Measurements from ENCODE around the gene FRY. TPM values are rescaled to one million over a fixed set of nuclear protein-coding genes. Genes with fewer than 3 reads are reported as not detected.

FRY gene
- polyA plus RNA-seq, 1 experiment: 51.4 TPM

DNA sequence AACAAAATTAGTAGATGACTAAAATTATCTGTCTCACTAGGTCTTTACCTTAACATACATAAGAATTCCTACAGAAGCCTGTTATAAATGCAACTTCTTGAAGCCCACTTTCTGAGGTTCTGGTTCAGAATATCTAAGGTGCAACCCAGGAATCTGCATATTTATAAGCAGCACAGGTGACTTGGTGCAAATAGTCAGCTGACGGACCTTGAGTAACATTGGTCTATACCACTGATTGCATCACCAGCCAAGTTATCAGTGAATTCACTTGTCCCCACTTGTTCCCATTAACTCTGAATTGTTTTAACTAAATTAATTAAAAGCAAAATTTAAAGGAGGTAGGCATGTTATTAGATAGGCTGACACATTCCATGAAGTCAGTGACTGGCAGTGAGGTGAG is 109.9 kb downstream of the FRY start:
- POLR2A ChIA-PET: no interaction called here
- no peaks in the 10 kb centered on the region for H3K27me3 ChIP-seq (ENCODE audit: control insufficient read depth, insufficient read depth, low read length)
- peaks cover 4% of the 10 kb centered on the region; the same call in 1 of the 2 replicates for H3K36me3 ChIP-seq (ENCODE audit: control insufficient read depth, insufficient read depth, low read length)
- DNase-seq (ENCODE audit: low read depth): no peak
- no peak overlapping the region for H3K4me3 ChIP-seq (ENCODE audit: low read depth, low read length)
- CTCF ChIA-PET: interaction anchor here (1.0 kb wide), 1 partner anchor 9 kb away, joined by 3 read pairs; no protein-coding TSS in a partner anchor
- TF ChIP-seq, protein P1, sequence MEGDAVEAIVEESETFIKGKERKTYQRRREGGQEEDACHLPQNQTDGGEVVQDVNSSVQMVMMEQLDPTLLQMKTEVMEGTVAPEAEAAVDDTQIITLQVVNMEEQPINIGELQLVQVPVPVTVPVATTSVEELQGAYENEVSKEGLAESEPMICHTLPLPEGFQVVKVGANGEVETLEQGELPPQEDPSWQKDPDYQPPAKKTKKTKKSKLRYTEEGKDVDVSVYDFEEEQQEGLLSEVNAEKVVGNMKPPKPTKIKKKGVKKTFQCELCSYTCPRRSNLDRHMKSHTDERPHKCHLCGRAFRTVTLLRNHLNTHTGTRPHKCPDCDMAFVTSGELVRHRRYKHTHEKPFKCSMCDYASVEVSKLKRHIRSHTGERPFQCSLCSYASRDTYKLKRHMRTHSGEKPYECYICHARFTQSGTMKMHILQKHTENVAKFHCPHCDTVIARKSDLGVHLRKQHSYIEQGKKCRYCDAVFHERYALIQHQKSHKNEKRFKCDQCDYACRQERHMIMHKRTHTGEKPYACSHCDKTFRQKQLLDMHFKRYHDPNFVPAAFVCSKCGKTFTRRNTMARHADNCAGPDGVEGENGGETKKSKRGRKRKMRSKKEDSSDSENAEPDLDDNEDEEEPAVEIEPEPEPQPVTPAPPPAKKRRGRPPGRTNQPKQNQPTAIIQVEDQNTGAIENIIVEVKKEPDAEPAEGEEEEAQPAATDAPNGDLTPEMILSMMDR (IDR thresholded peaks at IDR 0.05; ENCODE audit: insufficient read depth, low read depth, low read length): no peak

DNA sequence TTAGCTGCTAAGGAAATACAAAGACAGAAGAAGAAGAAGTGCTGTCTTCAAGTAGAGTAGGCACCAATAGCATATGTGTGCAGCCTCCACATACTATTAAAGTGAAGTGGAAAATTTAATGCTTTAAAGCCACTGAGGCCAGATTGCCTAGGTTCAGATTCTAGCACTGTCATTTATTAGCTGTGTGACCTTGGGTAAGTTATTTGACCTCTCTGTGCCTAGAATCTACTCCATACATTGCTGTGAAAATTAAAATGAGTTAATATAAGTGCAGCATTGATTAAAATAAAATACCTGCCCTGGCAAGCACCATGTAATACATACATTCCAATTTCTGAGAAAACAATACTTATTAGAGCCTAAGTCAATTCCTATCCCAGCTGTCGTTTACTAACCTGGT is 110.5 kb downstream of the FRY start:
- no peaks in the 10 kb centered on the region for H3K27me3 ChIP-seq (ENCODE audit: control insufficient read depth, insufficient read depth, low read length)
- peaks cover 3% of the 10 kb centered on the region; the same call in 1 of the 2 replicates for H3K36me3 ChIP-seq (ENCODE audit: control insufficient read depth, insufficient read depth, low read length)
- POLR2A ChIA-PET: no interaction called here
- DNase-seq (ENCODE audit: low read depth): no peak
- CTCF ChIA-PET: interaction anchor here (0.6 to 1.0 kb wide), 2 partner anchors 10 to 25 kb away, joined by 3 read pairs; no protein-coding TSS in a partner anchor
- TF ChIP-seq, protein P1 (IDR thresholded peaks at IDR 0.05; ENCODE audit: insufficient read depth, low read depth, low read length): no peak
- H3K4me3 ChIP-seq (ENCODE audit: low read depth, low read length): no peak overlapping the region

DNA sequence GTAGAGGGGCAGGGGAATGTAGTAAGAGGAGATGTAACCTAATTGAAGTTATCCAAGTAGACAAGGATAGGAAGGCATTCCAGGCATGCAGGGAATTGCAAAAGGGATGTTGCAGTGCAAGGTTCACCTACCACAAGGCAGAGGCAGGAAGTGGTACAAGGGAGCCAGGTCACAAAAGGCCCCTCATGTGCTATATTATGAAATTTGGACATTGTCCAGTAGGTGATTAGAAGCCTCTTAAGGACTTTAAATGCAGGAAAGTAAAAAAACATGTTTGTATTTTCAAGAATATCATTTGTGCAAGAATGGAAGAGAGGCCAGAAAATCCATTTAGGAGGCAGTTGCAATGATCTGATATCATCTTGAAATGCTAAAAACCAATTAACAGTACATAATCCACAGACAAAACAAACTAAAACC is 111.4 kb downstream of the FRY start:
- Histone ChIP-seq H3K27me3 (ENCODE audit: control insufficient read depth, insufficient read depth, low read length) (no peaks in the 10 kb centered on the region), H3K4me3 (ENCODE audit: low read depth, low read length) (no peak overlapping the region), H3K36me3 (ENCODE audit: control insufficient read depth, insufficient read depth, low read length) (peaks cover 3% of the 10 kb centered on the region; the same call in 1 of the 2 replicates)
- CTCF ChIA-PET: no interaction called here
- TF ChIP-seq, protein P1 (IDR thresholded peaks at IDR 0.05; ENCODE audit: insufficient read depth, low read depth, low read length): no peak
- peak; percentile 74 for DNase-seq (ENCODE audit: low read depth)
- POLR2A ChIA-PET: no interaction called here

DNA sequence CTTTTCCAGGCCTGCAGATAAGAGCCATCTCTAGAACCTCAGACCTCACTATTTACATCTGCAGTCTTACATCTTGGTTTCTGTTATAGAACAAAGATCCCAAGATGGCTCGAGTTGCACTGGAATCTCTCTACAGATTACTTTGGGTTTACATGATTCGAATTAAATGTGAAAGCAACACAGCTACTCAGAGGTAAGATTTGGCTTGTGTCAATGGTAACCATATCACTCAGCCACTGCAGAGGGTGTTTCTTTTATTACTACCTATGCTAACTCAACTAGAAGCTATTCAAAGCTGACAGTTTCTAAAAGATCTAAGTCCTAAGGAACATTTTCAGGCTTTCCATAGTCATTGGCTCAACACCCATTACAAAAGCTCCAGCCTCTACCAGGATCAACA is 115.6 kb downstream of the FRY start:
- Histone ChIP-seq H3K27me3 (ENCODE audit: control insufficient read depth, insufficient read depth, low read length) (no peaks in the 10 kb centered on the region), H3K4me3 (ENCODE audit: low read depth, low read length) (no peak overlapping the region), H3K36me3 (ENCODE audit: control insufficient read depth, insufficient read depth, low read length) (no peaks in the 10 kb centered on the region)
- CTCF ChIA-PET: interaction anchor here (0.7 kb wide), 1 partner anchor 17 kb away, joined by 4 read pairs; no protein-coding TSS in a partner anchor
- TF ChIP-seq, protein P1 (IDR thresholded peaks at IDR 0.05; ENCODE audit: insufficient read depth, low read depth, low read length): no peak
- POLR2A ChIA-PET: no interaction called here
- DNase-seq (ENCODE audit: low read depth): no peak

DNA sequence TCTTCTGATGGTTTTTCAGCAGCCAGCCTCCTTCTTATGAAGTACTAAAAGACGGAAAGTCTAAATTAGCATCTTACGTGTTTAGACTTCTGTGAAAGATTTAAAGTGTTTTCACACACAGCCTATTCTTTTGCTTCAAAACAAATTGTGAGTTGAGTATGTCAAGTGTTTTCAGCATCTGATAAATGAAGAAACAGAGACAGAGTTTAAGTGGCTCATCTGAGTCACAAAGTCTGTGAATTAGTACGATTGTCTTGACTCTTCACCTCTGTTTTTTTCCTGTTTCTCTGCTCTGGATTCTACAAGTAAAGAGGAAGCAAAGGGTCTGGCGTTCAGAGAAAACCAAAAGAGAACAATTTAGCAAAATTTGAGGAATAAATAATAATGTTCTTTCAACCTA is 116.4 kb downstream of the FRY start:
- ChIA-PET POLR2A (no interaction called here), CTCF (interaction anchor here (0.7 kb wide), 1 partner anchor 17 kb away, joined by 4 read pairs; no protein-coding TSS in a partner anchor)
- Histone ChIP-seq H3K36me3 (ENCODE audit: control insufficient read depth, insufficient read depth, low read length) (no peaks in the 10 kb centered on the region), H3K27me3 (ENCODE audit: control insufficient read depth, insufficient read depth, low read length) (no peaks in the 10 kb centered on the region), H3K4me3 (ENCODE audit: low read depth, low read length) (no peak overlapping the region)
- TF ChIP-seq, protein P1 (IDR thresholded peaks at IDR 0.05; ENCODE audit: insufficient read depth, low read depth, low read length): no peak
- DNase-seq (ENCODE audit: low read depth): no peak

Data from BJ (cell line).